Central memory CD8-positive, alpha-beta T cell (primary cell): ENCODE results near the gene TMEM30B.
"Not testable (repeated sequence)": the region's sequence is repeated elsewhere in the genome, so short reads cannot be mapped to it uniquely, and the experiment has no call there.

Experiments used
- ATAC-seq: fragments of 150-1000 bp; cut with Tn5 transposase; replicated peaks from 2 replicates; pipeline ENCODE4 v1.10.0; 2022; ENCODE audit warnings: mild to moderate bottlenecking, moderate FRiP score, moderate number of reproducible peaks; ENCODE audit not compliant: poor library complexity, severe bottlenecking; ENCODE audit errors: extremely low read depth
- DNase-seq, 2 donors: peaks; one replicate each; pipeline ENCODE4 v3.0.0; 2021; ENCODE audit warnings: low spot score in 2 of 2
- H3K27ac Mint-ChIP-seq: one replicate; pipeline ENCODE4 v1.8.0; 2022; ENCODE audit warnings: low read depth, mild to moderate bottlenecking, moderate library complexity, mixed read lengths
- H3K27me3 Mint-ChIP-seq: one replicate; pipeline ENCODE4 v1.8.0; 2022; ENCODE audit warnings: mixed read lengths
- H3K36me3 Mint-ChIP-seq: one replicate; pipeline ENCODE4 v1.8.0; 2022; ENCODE audit warnings: mild to moderate bottlenecking, moderate library complexity, mixed read lengths; ENCODE audit not compliant: insufficient read depth
- H3K4me1 Mint-ChIP-seq: one replicate; pipeline ENCODE4 v1.8.0; 2022; ENCODE audit warnings: mixed read lengths
- H3K4me3 Mint-ChIP-seq: one replicate; pipeline ENCODE4 v1.8.0; 2022; ENCODE audit warnings: mild to moderate bottlenecking, moderate library complexity, mixed read lengths
- H3K9me3 Mint-ChIP-seq: one replicate; pipeline ENCODE4 v1.8.0; 2022; ENCODE audit warnings: mixed read lengths

TMEM30B gene

GRCh38 chr14:61257469-61258057, 23.6 kb downstream of the TMEM30B start:
- Mint-ChIP-seq H3K36me3 (no peaks in the 10 kb centered on the region), H3K4me1 (peaks cover 4% of the 10 kb centered on the region), H3K27me3 (peaks cover 51% of the 10 kb centered on the region), H3K4me3 (no peak overlapping the region), H3K27ac (no peak overlapping the region), H3K9me3 (no peaks in the 10 kb centered on the region)
- DNase-seq (no peak), ATAC-seq (no peak)

DNA sequence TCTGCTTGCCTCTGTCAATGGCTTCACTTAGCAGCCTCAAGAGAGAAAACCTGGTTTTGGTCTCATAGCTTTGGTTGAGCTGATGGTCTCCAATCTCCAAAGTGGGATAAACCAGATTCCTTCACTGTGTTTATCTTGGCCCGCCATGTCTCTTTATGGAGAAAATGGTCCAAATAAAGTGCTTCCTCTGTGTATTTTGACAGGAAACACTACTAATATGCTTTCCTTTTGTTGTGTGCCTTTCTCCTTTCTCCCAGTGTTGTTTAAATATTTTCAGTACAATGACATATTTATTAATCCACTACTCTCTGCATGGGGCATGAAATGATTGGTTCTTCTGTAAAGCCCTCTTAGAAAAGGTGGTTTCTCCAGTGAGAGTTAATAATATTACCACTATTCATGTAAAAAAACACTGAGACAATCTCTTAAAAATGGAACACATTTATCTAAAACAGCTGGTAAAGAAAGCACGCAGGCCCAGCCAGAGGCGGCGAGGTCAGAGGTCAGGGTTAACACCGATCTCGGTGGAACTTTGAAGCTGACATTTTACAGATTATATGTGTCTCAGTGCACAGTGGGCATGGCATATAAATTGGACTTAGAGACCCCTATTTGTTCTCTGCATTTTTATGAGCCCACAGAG, 24.2 kb downstream of the TMEM30B start:
- no peaks in the 10 kb centered on the region for H3K9me3 Mint-ChIP-seq
- H3K4me3 Mint-ChIP-seq: no peak overlapping the region
- H3K27me3 Mint-ChIP-seq: peaks cover 51% of the 10 kb centered on the region
- ATAC-seq (no peak), DNase-seq (no peak)
- peaks cover 6% of the 10 kb centered on the region for H3K4me1 Mint-ChIP-seq
- H3K36me3 Mint-ChIP-seq: no peaks in the 10 kb centered on the region
- no peak overlapping the region for H3K27ac Mint-ChIP-seq

DNA sequence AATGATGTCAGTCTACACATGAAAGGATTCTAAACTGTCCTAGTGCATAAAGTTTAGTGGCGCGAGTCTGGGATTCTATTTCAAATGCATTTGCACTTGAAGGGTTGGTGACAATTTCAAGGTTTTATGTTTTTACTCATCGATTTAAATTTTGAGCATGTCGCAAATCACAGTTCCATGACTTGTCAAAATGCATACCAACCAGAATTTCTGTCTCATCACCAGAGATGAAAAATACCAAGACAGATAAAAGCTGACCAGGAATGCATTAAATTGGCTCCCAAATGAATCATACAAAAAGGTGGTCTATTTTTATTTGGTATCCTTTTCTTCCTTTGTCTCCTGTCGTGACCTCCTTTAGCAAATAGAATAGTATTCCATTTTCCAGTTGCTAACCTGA, 25.2 kb downstream of the TMEM30B start:
- no peak overlapping the region for H3K27ac Mint-ChIP-seq
- peaks cover 51% of the 10 kb centered on the region for H3K27me3 Mint-ChIP-seq
- no peak overlapping the region for H3K4me3 Mint-ChIP-seq
- H3K36me3 Mint-ChIP-seq: no peaks in the 10 kb centered on the region
- peaks cover 6% of the 10 kb centered on the region for H3K4me1 Mint-ChIP-seq
- ATAC-seq: no peak
- no peak for DNase-seq
- no peaks in the 10 kb centered on the region for H3K9me3 Mint-ChIP-seq

GRCh38 chr14:61254808-61255526, 26.2 kb downstream of the TMEM30B start:
- peaks cover 51% of the 10 kb centered on the region for H3K27me3 Mint-ChIP-seq
- DNase-seq (no peak), ATAC-seq (no peak)
- no peak overlapping the region for H3K27ac Mint-ChIP-seq
- peaks cover 6% of the 10 kb centered on the region for H3K4me1 Mint-ChIP-seq
- H3K4me3 Mint-ChIP-seq: no peak overlapping the region
- H3K36me3 Mint-ChIP-seq: no peaks in the 10 kb centered on the region
- H3K9me3 Mint-ChIP-seq: no peaks in the 10 kb centered on the region

DNA sequence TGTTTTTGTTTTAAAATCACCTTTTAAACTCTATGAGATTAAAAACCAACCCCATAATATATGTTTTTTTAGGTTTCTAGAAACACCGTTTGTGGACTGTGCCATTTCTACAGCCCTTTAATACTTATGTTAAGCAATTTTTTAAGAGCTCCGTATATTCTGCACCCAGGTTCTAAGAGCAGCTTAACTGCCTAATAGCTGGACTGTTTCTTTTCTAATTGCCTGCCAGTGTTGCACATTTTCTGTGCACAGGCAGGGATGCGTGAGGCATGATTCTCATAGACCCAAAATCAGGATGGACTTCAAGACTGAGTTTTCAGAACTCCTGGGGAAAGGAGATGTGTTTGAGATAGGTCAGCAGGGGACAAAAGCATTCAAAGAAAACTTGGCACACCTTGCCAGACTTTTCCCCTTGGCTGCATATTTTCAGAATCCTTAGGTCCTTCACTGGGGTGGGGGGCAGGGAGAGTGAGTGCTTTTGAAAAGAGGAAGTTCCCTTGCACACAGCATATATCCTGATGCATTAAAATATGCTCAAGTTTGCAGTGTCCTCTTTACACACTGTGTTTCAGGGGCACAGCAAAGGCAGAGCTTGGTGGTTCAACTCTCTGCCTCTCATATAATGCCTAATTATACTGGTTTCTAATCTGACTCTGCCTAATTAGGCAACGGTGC, 27.9 kb downstream of the TMEM30B start:
- Mint-ChIP-seq H3K4me3 (no peak overlapping the region), H3K27me3 (peaks cover 37% of the 10 kb centered on the region), H3K9me3 (no peaks in the 10 kb centered on the region), H3K4me1 (peaks cover 6% of the 10 kb centered on the region), H3K36me3 (no peaks in the 10 kb centered on the region), H3K27ac (no peak overlapping the region)
- DNase-seq (no peak), ATAC-seq (no peak)

DNA sequence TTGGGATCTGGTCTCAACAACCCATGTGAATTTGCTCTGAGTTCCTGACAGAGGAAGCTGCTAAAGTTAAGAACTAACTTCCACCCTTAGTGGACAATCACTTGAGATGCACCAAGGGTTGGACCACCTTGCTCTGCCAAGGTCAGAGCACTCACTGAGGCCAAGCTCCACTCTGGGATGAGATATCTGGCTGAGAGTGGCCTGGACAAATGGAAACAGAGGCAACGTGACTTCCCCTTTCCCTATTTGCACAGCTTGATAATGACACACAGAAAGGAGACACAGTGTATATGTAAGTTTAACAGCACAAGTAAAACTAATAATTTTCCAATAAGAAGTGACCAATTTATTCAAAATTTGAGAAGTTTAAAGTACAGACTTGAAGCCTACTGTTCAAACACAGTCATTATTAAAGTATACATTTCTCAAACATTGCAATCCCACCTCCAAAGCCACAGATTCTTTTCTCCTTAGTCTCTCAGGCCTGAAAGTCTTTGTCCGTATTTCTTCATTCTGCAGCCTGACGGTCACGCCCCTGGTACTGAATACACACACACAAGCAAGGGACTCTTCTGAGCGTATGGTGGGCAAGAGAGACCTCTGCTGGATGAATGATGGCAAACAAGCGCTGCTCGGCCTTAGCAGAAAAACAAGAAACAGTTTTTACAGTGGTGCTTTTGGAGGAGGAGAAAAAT, 28.6 kb downstream of the TMEM30B start:
- ATAC-seq: peak; percentile 78
- peak; percentile 15 to 36 for DNase-seq

GRCh38 chr14:61250063-61250462, 31.1 kb downstream of the TMEM30B start:
- H3K4me3 Mint-ChIP-seq: no peak overlapping the region
- DNase-seq (no peak), ATAC-seq (no peak)
- H3K9me3 Mint-ChIP-seq: no peaks in the 10 kb centered on the region
- no peaks in the 10 kb centered on the region for H3K36me3 Mint-ChIP-seq
- H3K27ac Mint-ChIP-seq: no peak overlapping the region
- H3K27me3 Mint-ChIP-seq: peaks cover 22% of the 10 kb centered on the region
- H3K4me1 Mint-ChIP-seq: peaks cover 6% of the 10 kb centered on the region

More for the DNA sequence above, 28.6 kb downstream of the TMEM30B start:
- Mint-ChIP-seq H3K4me1 (peaks cover 6% of the 10 kb centered on the region), H3K9me3 (no peaks in the 10 kb centered on the region), H3K27ac (no peak overlapping the region), H3K4me3 (no peak overlapping the region), H3K27me3 (peaks cover 32% of the 10 kb centered on the region), H3K36me3 (no peaks in the 10 kb centered on the region)

DNA sequence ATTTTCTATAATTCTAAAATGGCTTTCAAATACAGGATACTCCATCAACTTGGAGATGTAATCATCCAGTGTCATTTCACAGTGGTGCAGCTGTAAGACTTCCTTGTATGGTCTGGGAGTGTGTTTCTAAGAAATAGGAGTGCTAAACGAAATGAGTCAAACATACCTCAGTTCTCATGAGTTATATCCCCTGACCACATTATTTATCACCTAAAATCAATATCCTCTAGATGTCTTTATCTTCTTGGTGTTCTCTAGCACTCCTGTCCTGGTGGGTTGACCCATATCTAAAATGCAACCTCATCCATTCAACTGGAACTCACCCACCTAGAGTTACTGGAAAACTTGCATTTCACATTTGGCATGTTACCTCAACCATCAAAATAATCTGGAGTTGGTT, 33.2 kb downstream of the TMEM30B start:
- Mint-ChIP-seq H3K9me3 (no peaks in the 10 kb centered on the region), H3K4me3 (no peak overlapping the region), H3K36me3 (no peaks in the 10 kb centered on the region), H3K27ac (no peak overlapping the region), H3K27me3 (peaks cover 19% of the 10 kb centered on the region), H3K4me1 (peaks cover 5% of the 10 kb centered on the region)
- ATAC-seq (no peak), DNase-seq (no peak)

DNA sequence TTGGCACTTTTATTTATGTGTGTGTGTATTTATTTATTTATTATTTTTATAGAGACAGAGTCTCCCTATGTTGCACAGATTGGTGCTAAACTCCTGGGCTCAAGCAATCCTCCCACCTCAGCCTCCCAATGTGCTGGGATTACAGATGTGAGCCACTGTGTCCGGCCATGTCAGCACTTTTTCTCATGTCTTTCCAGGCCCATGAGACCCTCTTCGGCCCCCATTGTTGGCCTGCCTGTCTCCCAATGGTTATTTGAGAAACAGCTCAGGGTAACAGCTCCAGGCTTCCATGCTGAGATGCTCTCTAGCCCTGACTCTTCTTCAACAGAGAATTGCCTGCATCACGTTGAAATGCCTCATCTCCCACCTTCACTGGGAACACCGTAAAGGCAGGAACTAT, 34.4 kb downstream of the TMEM30B start:
- ATAC-seq (no peak), DNase-seq (no peak)
- Mint-ChIP-seq H3K27ac (no peak overlapping the region), H3K36me3 (no peaks in the 10 kb centered on the region), H3K4me1 (no peaks in the 10 kb centered on the region), H3K9me3 (no peaks in the 10 kb centered on the region), H3K4me3 (no peak overlapping the region), H3K27me3 (peaks cover 28% of the 10 kb centered on the region)

GRCh38 chr14:61244009-61244408, 37.1 kb downstream of the TMEM30B start:
- Mint-ChIP-seq H3K4me3 (no peak overlapping the region), H3K4me1 (no peaks in the 10 kb centered on the region), H3K27me3 (peaks cover 55% of the 10 kb centered on the region), H3K9me3 (peaks cover 7% of the 10 kb centered on the region), H3K27ac (no peak overlapping the region), H3K36me3 (no peaks in the 10 kb centered on the region)
- ATAC-seq (no peak), DNase-seq (no peak)

DNA sequence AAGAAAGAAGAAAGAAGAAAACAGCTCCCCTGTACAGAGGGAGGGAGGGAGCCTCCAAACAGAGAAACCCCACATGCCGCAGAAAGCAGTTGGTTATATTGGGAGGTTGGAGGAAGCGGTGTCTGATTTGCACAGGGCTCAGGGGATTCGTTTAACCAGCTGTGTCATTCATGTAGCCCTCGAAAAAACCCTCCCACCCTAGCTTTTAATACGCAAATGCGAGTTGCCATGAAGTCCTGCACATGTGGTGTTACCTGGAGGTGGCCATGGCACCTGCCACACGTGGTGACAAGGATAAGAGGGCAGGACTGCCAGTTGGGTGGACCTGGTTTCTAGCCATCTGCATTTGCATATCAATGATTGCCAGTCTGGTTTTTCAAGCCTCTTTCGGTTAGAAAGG, 40.9 kb downstream of the TMEM30B start:
- no peak for ATAC-seq
- Mint-ChIP-seq H3K4me3 (no peak overlapping the region), H3K4me1 (no peaks in the 10 kb centered on the region), H3K9me3 (peaks cover 7% of the 10 kb centered on the region), H3K27me3 (peaks cover 54% of the 10 kb centered on the region), H3K27ac (no peak overlapping the region), H3K36me3 (no peaks in the 10 kb centered on the region)
- no peak for DNase-seq

- not testable (repeated sequence) for DNase-seq, ATAC-seq, H3K27ac Mint-ChIP-seq, H3K36me3 Mint-ChIP-seq, H3K4me3 Mint-ChIP-seq, H3K9me3 Mint-ChIP-seq, H3K4me1 Mint-ChIP-seq
- peaks cover 63% of the 10 kb centered on the region for H3K27me3 Mint-ChIP-seq
These were observed 41.9 kb downstream of the TMEM30B start for GRCh38 chr14:61239285-61239684.
